HEK293 (cell line): ENCODE measurements around the gene MTHFD1L.

ENCODE experiments used
- CTCF ChIA-PET: fragments of 350-600 bp; formaldehyde crosslinking; extraction: SDS; loops from one replicate; lab custom pipeline; 2021; ENCODE audit warnings: antibody characterized with exemption; lab: Yijun Ruan, JAX
- POLR2A ChIA-PET: fragments of 300-600 bp; formaldehyde crosslinking; extraction: SDS; loops from one replicate; lab custom pipeline; 2020; ENCODE audit warnings: antibody characterized with exemption, inconsistent platforms; lab: Yijun Ruan, JAX
- H3K27ac ChIP-seq: fragments of 200-500 bp; sonication (Bioruptor generic); 2 replicates; pipeline ENCODE4 v1.5.1; 2014; ENCODE audit warnings: low read depth, low read length, control low read depth, inconsistent platforms; ENCODE audit errors: extremely low read depth
- H3K36me3 ChIP-seq, 2 experiments: fragments of 200-500 bp in 1 of 2; sonication (Bioruptor generic) in 1 of 2; 1 replicate in 1 of 2; 2 replicates in 1 of 2; pipeline ENCODE4 v1.5.1; 2014 to 2017; ENCODE audit warnings: inconsistent platforms in 2 of 2, low read length in 2 of 2; ENCODE audit not compliant: control insufficient read depth in 2 of 2, insufficient read depth in 1 of 2
- H3K4me1 ChIP-seq: fragments of 200-500 bp; sonication (Bioruptor generic); 2 replicates; pipeline ENCODE4 v1.5.1; 2014; ENCODE audit warnings: mild to moderate bottlenecking, low read length, inconsistent platforms; ENCODE audit not compliant: control insufficient read depth, insufficient read depth
- H3K4me3 ChIP-seq: 2 replicates; pipeline ENCODE4 v1.5.1; 2011; ENCODE audit warnings: low read depth, mild to moderate bottlenecking, control low read depth, low read length, moderate library complexity
- H3K9me3 ChIP-seq: fragments of 200-500 bp; sonication (Bioruptor generic); 2 replicates; pipeline ENCODE4 v1.5.1; 2014; ENCODE audit warnings: low read depth, low read length, inconsistent platforms; ENCODE audit not compliant: control insufficient read depth, insufficient read depth
- GFI1B ChIP-seq: fragments of 450-650 bp; formaldehyde crosslinking; IDR thresholded peaks from 2 replicates; pipeline ENCODE4 v1.5.1; 2016; ENCODE audit warnings: missing biosample characterization, missing genetic modification characterization
- IKZF3 ChIP-seq: fragments of 450-650 bp; IDR thresholded peaks from 2 replicates; pipeline ENCODE4 v1.5.0; 2018; ENCODE audit warnings: missing biosample characterization, mild to moderate bottlenecking, missing genetic modification characterization, moderate library complexity
- KLF7 ChIP-seq: fragments of 450-650 bp; formaldehyde crosslinking; IDR thresholded peaks from 2 replicates; pipeline ENCODE4 v1.5.1; 2016; ENCODE audit warnings: missing biosample characterization, missing genetic modification characterization, borderline replicate concordance
- KLF9 ChIP-seq: fragments of 450-650 bp; formaldehyde crosslinking; IDR thresholded peaks from 2 replicates; pipeline ENCODE4 v1.5.1; 2016; ENCODE audit warnings: missing biosample characterization, missing genetic modification characterization, low read depth
- SCRT1 ChIP-seq: fragments of 450-650 bp; formaldehyde crosslinking; IDR thresholded peaks from 2 replicates; pipeline ENCODE4 v1.5.1; 2016; ENCODE audit warnings: missing biosample characterization, missing genetic modification characterization, borderline replicate concordance
- SCRT2 ChIP-seq: fragments of 450-650 bp; formaldehyde crosslinking; IDR thresholded peaks from 2 replicates; pipeline ENCODE4 v1.5.1; 2016; ENCODE audit warnings: missing biosample characterization, missing genetic modification characterization
- SP2 ChIP-seq: fragments of 450-650 bp; formaldehyde crosslinking; IDR thresholded peaks from 2 replicates; pipeline ENCODE4 v1.5.1; 2016; ENCODE audit warnings: missing biosample characterization, missing genetic modification characterization
- TCF7L2 ChIP-seq: IDR thresholded peaks from 2 replicates; pipeline ENCODE4 v1.6.1; 2011; ENCODE audit warnings: low read depth, mild to moderate bottlenecking, inconsistent platforms, low read length, moderate library complexity, borderline replicate concordance
- YY2 ChIP-seq: fragments of 450-650 bp; formaldehyde crosslinking; IDR thresholded peaks from 2 replicates; pipeline ENCODE4 v1.5.1; 2016; ENCODE audit warnings: missing biosample characterization, missing genetic modification characterization
- ZNF10 ChIP-seq: fragments of 450-650 bp; formaldehyde crosslinking; IDR thresholded peaks from 2 replicates; pipeline ENCODE4 v1.5.1; 2017; ENCODE audit warnings: missing biosample characterization, missing genetic modification characterization
- ZNF112 ChIP-seq: fragments of 450-650 bp; formaldehyde crosslinking; IDR thresholded peaks from 2 replicates; pipeline ENCODE4 v1.5.0; 2017; ENCODE audit warnings: missing biosample characterization, missing genetic modification characterization
- ZNF132 ChIP-seq: fragments of 450-650 bp; formaldehyde crosslinking; IDR thresholded peaks from 2 replicates; pipeline ENCODE4 v1.5.1; 2017; ENCODE audit warnings: missing biosample characterization, missing genetic modification characterization, borderline replicate concordance
- ZNF146 ChIP-seq: fragments of 450-650 bp; formaldehyde crosslinking; IDR thresholded peaks from 2 replicates; pipeline ENCODE4 v1.5.1; 2016; ENCODE audit warnings: missing biosample characterization, missing genetic modification characterization
- ZNF2 ChIP-seq: fragments of 450-650 bp; formaldehyde crosslinking; IDR thresholded peaks from 2 replicates; pipeline ENCODE4 v1.5.1; 2016; ENCODE audit warnings: missing biosample characterization, missing genetic modification characterization
- ZNF404 ChIP-seq: fragments of 450-650 bp; formaldehyde crosslinking; IDR thresholded peaks from 2 replicates; pipeline ENCODE4 v1.5.1; 2017; ENCODE audit warnings: missing biosample characterization, missing genetic modification characterization
- ZNF426 ChIP-seq: fragments of 450-650 bp; formaldehyde crosslinking; IDR thresholded peaks from 2 replicates; pipeline ENCODE4 v1.5.1; 2017; ENCODE audit warnings: missing biosample characterization, missing genetic modification characterization, mild to moderate bottlenecking, inconsistent platforms, moderate library complexity
- ZNF514 ChIP-seq: fragments of 450-650 bp; formaldehyde crosslinking; IDR thresholded peaks from 2 replicates; pipeline ENCODE4 v1.5.1; 2016; ENCODE audit warnings: missing biosample characterization, missing genetic modification characterization
- ZNF548 ChIP-seq: fragments of 450-650 bp; formaldehyde crosslinking; IDR thresholded peaks from 2 replicates; pipeline ENCODE4 v1.5.1; 2016; ENCODE audit warnings: missing biosample characterization, missing genetic modification characterization
- ZNF549 ChIP-seq: fragments of 450-650 bp; IDR thresholded peaks from 2 replicates; pipeline ENCODE4 v1.5.1; 2018; ENCODE audit warnings: missing biosample characterization, missing genetic modification characterization, mild to moderate bottlenecking, inconsistent platforms, moderate library complexity
- ZNF621 ChIP-seq: fragments of 450-650 bp; formaldehyde crosslinking; IDR thresholded peaks from 2 replicates; pipeline ENCODE4 v1.5.1; 2017; ENCODE audit warnings: missing biosample characterization, missing genetic modification characterization
- ZNF626 ChIP-seq: fragments of 450-650 bp; sonication (Bioruptor Pico); formaldehyde crosslinking; IDR thresholded peaks from 2 replicates; pipeline ENCODE4 v1.5.1; 2018; ENCODE audit warnings: missing biosample characterization, missing genetic modification characterization, inconsistent platforms
- ZNF660 ChIP-seq: fragments of 450-650 bp; IDR thresholded peaks from 2 replicates; pipeline ENCODE4 v1.5.1; 2018; ENCODE audit warnings: missing biosample characterization, mild to moderate bottlenecking, missing genetic modification characterization
- ZNF791 ChIP-seq: fragments of 450-650 bp; formaldehyde crosslinking; IDR thresholded peaks from 2 replicates; pipeline ENCODE4 v1.5.1; 2016; ENCODE audit warnings: missing biosample characterization, missing genetic modification characterization
- TF ChIP-seq, protein P1 (sequence below): fragments of 450-650 bp; formaldehyde crosslinking; IDR thresholded peaks from 2 replicates; pipeline ENCODE4 v1.5.1; 2016; ENCODE audit warnings: missing biosample characterization, missing genetic modification characterization, low read depth
- TF ChIP-seq, protein P2 (sequence below): fragments of 450-650 bp; formaldehyde crosslinking; IDR thresholded peaks from 2 replicates; pipeline ENCODE4 v1.5.1; 2016; ENCODE audit warnings: missing biosample characterization, missing genetic modification characterization
- TF ChIP-seq, protein P3 (sequence below): fragments of 450-650 bp; formaldehyde crosslinking; IDR thresholded peaks from 2 replicates; pipeline ENCODE4 v1.5.1; 2017; ENCODE audit warnings: missing biosample characterization, missing genetic modification characterization
- TF ChIP-seq, protein P4 (sequence below): fragments of 450-650 bp; formaldehyde crosslinking; optimal IDR thresholded peaks from 2 replicates; pipeline ENCODE3; 2016; ENCODE audit warnings: missing biosample characterization, mild to moderate bottlenecking, missing genetic modification characterization

The MTHFD1L gene

DNA sequence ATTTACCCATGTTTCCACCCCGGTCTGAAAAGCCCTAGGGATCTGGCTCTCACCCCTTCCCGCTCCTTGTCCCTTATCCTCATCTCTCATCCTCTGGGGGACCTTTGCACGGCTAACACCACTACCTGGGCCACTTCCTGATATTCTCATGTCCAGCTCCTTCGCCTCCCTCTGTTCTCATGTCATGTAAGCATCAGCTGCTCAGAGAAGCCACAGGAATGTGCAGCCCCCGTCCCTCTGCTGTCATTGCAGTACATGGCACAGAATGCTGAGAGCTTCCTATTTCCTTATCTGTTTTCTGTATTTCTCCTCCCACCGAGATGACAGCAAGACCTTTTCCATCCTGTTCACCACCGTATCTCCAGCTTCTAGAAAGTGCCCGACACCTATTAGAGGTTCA is 102.4 kb downstream of the MTHFD1L start:
- TF ChIP-seq ZNF660 (tag by site-specific recombination) (no peak), SP2 (tag by site-specific recombination) (no peak), ZNF2 (tag by site-specific recombination) (no peak), KLF7 (no peak), ZNF404 (no peak), ZNF514 (tag by site-specific recombination) (no peak), ZNF626 (no peak), GFI1B (tag by site-specific recombination) (no peak)
- TF ChIP-seq, protein P1, sequence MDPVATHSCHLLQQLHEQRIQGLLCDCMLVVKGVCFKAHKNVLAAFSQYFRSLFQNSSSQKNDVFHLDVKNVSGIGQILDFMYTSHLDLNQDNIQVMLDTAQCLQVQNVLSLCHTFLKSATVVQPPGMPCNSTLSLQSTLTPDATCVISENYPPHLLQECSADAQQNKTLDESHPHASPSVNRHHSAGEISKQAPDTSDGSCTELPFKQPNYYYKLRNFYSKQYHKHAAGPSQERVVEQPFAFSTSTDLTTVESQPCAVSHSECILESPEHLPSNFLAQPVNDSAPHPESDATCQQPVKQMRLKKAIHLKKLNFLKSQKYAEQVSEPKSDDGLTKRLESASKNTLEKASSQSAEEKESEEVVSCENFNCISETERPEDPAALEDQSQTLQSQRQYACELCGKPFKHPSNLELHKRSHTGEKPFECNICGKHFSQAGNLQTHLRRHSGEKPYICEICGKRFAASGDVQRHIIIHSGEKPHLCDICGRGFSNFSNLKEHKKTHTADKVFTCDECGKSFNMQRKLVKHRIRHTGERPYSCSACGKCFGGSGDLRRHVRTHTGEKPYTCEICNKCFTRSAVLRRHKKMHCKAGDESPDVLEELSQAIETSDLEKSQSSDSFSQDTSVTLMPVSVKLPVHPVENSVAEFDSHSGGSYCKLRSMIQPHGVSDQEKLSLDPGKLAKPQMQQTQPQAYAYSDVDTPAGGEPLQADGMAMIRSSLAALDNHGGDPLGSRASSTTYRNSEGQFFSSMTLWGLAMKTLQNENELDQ, result no peak
- ChIA-PET CTCF (interaction anchor here (1.0 kb wide), 1 partner anchor 50 kb away, joined by 3 read pairs; no protein-coding TSS in a partner anchor), POLR2A (no interaction called here)
- H3K9me3 ChIP-seq, result no peaks in the 10 kb centered on the region
- no peak overlapping the region for H3K4me3 ChIP-seq
- H3K27ac ChIP-seq, result no peak overlapping the region
- H3K36me3 ChIP-seq, result peaks cover 0 to 17% of the 10 kb centered on the region in 2 experiments; a peak in 2 of 3 replicates
- H3K4me1 ChIP-seq, result no peaks in the 10 kb centered on the region

DNA sequence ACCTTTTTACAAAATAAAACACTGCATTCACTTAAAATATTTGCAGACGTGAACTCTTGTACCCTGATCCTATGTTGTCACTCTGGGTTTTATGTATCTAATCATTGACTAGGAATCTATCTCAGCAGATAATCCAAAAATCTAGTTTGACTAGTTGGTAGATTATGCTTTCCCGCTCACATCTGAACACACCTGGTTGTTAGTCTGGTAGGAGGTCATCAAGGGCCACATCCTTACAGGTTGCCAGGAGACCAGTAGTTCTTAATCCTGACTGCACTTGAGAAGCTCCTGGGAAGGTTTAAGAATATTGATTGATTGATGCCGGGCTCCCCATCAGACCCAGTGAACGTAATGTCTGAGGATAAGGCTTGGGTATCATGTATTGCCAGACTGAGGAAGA is 104.4 kb downstream of the MTHFD1L start:
- no peaks in the 10 kb centered on the region for H3K4me1 ChIP-seq
- ChIA-PET POLR2A (no interaction called here), CTCF (interaction anchor here (1.1 kb wide), 1 partner anchor 44 kb away, joined by 3 read pairs; no protein-coding TSS in a partner anchor)
- H3K9me3 ChIP-seq, result no peaks in the 10 kb centered on the region
- no peak for TF ChIP-seq ZNF660 (tag by site-specific recombination)
- H3K36me3 ChIP-seq, result peaks cover 0 to 20% of the 10 kb centered on the region in 2 experiments; a peak in 2 of 3 replicates
- H3K27ac ChIP-seq, result no peak overlapping the region
- no peak overlapping the region for H3K4me3 ChIP-seq

DNA sequence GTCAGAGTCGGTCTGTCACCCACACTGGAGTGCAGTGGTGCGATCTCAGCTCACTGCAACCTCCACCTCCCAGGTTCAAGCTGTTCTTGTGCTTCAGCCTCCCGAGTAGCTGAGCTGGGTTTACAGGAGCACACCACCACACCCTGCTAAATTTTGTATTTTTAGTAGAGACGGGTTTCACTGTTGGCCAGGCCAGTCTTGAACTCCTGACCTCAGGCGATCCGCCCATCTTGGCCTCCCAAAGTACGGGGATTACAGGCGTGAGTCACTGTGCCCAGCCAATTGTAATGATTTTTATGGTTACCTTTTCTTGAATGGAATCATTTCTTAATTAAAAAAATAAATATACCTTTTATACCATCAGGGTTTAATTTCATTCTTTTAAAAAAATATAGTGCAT is 105.7 kb downstream of the MTHFD1L start:
- TF ChIP-seq ZNF146 (tag by site-specific recombination) (no peak), SCRT1 (tag by site-specific recombination) (no peak), SCRT2 (tag by site-specific recombination) (no peak), ZNF10 (tag by site-specific recombination) (no peak), KLF9 (no peak), ZNF548 (tag by site-specific recombination) (no peak), ZNF514 (tag by site-specific recombination) (no peak), ZNF132 (tag by site-specific recombination) (no peak), ZNF549 (no peak), ZNF791 (tag by site-specific recombination) (no peak), ZNF621 (tag by site-specific recombination) (no peak), ZNF426 (tag by site-specific recombination) (no peak), TCF7L2 (no peak), YY2 (tag by site-specific recombination) (no peak), IKZF3 (no peak), ZNF112 (tag by site-specific recombination) (no peak)
- TF ChIP-seq, protein P2, sequence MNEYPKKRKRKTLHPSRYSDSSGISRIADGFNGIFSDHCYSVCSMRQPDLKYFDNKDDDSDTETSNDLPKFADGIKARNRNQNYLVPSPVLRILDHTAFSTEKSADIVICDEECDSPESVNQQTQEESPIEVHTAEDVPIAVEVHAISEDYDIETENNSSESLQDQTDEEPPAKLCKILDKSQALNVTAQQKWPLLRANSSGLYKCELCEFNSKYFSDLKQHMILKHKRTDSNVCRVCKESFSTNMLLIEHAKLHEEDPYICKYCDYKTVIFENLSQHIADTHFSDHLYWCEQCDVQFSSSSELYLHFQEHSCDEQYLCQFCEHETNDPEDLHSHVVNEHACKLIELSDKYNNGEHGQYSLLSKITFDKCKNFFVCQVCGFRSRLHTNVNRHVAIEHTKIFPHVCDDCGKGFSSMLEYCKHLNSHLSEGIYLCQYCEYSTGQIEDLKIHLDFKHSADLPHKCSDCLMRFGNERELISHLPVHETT (tag by site-specific recombination), result no peak
- TF ChIP-seq, protein P3, sequence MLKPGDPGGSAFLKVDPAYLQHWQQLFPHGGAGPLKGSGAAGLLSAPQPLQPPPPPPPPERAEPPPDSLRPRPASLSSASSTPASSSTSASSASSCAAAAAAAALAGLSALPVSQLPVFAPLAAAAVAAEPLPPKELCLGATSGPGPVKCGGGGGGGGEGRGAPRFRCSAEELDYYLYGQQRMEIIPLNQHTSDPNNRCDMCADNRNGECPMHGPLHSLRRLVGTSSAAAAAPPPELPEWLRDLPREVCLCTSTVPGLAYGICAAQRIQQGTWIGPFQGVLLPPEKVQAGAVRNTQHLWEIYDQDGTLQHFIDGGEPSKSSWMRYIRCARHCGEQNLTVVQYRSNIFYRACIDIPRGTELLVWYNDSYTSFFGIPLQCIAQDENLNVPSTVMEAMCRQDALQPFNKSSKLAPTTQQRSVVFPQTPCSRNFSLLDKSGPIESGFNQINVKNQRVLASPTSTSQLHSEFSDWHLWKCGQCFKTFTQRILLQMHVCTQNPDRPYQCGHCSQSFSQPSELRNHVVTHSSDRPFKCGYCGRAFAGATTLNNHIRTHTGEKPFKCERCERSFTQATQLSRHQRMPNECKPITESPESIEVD (tag by site-specific recombination), result no peak
- TF ChIP-seq, protein P4, sequence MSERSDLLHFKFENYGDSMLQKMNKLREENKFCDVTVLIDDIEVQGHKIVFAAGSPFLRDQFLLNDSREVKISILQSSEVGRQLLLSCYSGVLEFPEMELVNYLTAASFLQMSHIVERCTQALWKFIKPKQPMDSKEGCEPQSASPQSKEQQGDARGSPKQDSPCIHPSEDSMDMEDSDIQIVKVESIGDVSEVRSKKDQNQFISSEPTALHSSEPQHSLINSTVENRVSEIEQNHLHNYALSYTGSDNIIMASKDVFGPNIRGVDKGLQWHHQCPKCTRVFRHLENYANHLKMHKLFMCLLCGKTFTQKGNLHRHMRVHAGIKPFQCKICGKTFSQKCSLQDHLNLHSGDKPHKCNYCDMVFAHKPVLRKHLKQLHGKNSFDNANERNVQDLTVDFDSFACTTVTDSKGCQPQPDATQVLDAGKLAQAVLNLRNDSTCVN (tag by site-specific recombination), result no peak
- Histone ChIP-seq H3K9me3 (no peaks in the 10 kb centered on the region), H3K36me3 (peaks cover 0 to 18% of the 10 kb centered on the region in 2 experiments; a peak in 2 of 3 replicates), H3K4me1 (no peaks in the 10 kb centered on the region), H3K4me3 (no peak overlapping the region), H3K27ac (no peak overlapping the region)
- POLR2A ChIA-PET, result no interaction called here
- CTCF ChIA-PET, result interaction anchor here (0.7 kb wide), 1 partner anchor 79 kb away, joined by 4 read pairs; no protein-coding TSS in a partner anchor
